H1 (cell line): Measurements from ENCODE around the gene CRHBP. TPM values are rescaled to one million over a fixed set of nuclear protein-coding genes. Genes with fewer than 3 reads are reported as not detected.

Source experiments
- CTCF ChIA-PET: fragments of 300-600 bp; sonication (Branson Sonifier 250); formaldehyde crosslinking; loops from one replicate; lab custom pipeline; 2021; ENCODE audit not compliant: partially characterized antibody; lab: Charles Lee
- POLR2A ChIA-PET: fragments of 300-600 bp; sonication (Branson Sonifier 250); formaldehyde crosslinking; loops from one replicate; lab custom pipeline; 2021; ENCODE audit warnings: inconsistent platforms; ENCODE audit not compliant: partially characterized antibody; lab: Charles Lee
- DNase-seq, 2 experiments: peaks; one replicate each; pipeline versions ENCODE4 v3.0.0 to v3.0.0-alpha.2; 2010 to 2022; ENCODE audit warnings: low spot score in 2 of 2, low read depth in 1 of 2, mixed read lengths in 1 of 2
- FAIRE-seq: peaks from 2 replicates; lab custom pipeline; 2011; peaks lifted over from hg19 to GRCh38; lab: Jason Lieb, UNC
- H2AFZ ChIP-seq: 2 replicates; pipeline ENCODE4 v1.8.1; 2012; ENCODE audit warnings: low read length, inconsistent platforms
- H2AK5ac ChIP-seq: 2 replicates; pipeline ENCODE4 v1.6.1; 2013; ENCODE audit warnings: low read depth, low read length
- H2BK120ac ChIP-seq: replicated peaks from 2 replicates; pipeline ENCODE3; 2013; ENCODE audit warnings: low read depth, low read length, inconsistent platforms
- H2BK12ac ChIP-seq: 2 replicates; pipeline ENCODE4 v1.6.1; 2013; ENCODE audit warnings: low read depth, low read length
- H2BK15ac ChIP-seq: 2 replicates; pipeline ENCODE4 v1.6.1; 2013; ENCODE audit warnings: low read length
- H2BK20ac ChIP-seq: 2 replicates; pipeline ENCODE4 v1.6.1; 2013; ENCODE audit warnings: low read length
- H2BK5ac ChIP-seq: 2 replicates; pipeline ENCODE4 v1.6.1; 2013; ENCODE audit warnings: low read depth, low read length
- H3K14ac ChIP-seq: 2 replicates; pipeline ENCODE4 v1.6.1; 2013; ENCODE audit warnings: inconsistent platforms; ENCODE audit not compliant: insufficient read length
- H3K18ac ChIP-seq: 2 replicates; pipeline ENCODE4 v1.6.1; 2013; ENCODE audit warnings: low read length; ENCODE audit errors: extremely low read depth
- H3K23ac ChIP-seq: 2 replicates; pipeline ENCODE4 v1.6.1; 2013; ENCODE audit warnings: inconsistent platforms; ENCODE audit not compliant: insufficient read length
- H3K23me2 ChIP-seq: 2 replicates; pipeline ENCODE4 v1.6.1; 2013; ENCODE audit warnings: low read depth, low read length
- H3K27ac ChIP-seq: 2 replicates; pipeline ENCODE4 v1.6.1; 2011; ENCODE audit warnings: low read depth, low read length, inconsistent platforms
- H3K27me3 ChIP-seq, 4 experiments: replicated peaks in 1 of 4; 1 replicate in 1 of 4; 2 replicates in 3 of 4; pipeline versions ENCODE4 v1.6.1 to v1.8.1; 2011 to 2013; ENCODE audit warnings: low read length in 3 of 4, mild to moderate bottlenecking in 3 of 4, inconsistent platforms in 2 of 4, mixed read lengths in 2 of 4, moderate library complexity in 1 of 4; ENCODE audit not compliant: control insufficient read depth in 3 of 4, insufficient read depth in 3 of 4; ENCODE audit errors: extremely low read depth in 1 of 4
- H3K36me3 ChIP-seq, 4 experiments: 2 replicates each; pipeline versions ENCODE4 v1.6.1 to v1.8.1; 2011 to 2013; ENCODE audit warnings: mild to moderate bottlenecking in 4 of 4, low read length in 3 of 4, moderate library complexity in 2 of 4, control low read depth in 1 of 4, inconsistent platforms in 1 of 4; ENCODE audit not compliant: insufficient read depth in 4 of 4, control insufficient read depth in 2 of 4
- H3K4ac ChIP-seq: replicated peaks from 2 replicates; pipeline ENCODE3; 2013; ENCODE audit warnings: low read length, low read depth, mixed read lengths, inconsistent platforms; ENCODE audit not compliant: insufficient read length
- H3K4me1 ChIP-seq, 4 experiments: replicated peaks in 1 of 4; 1 replicate in 1 of 4; 2 replicates in 3 of 4; pipeline versions ENCODE4 v1.6.1 to v1.8.1; 2011 to 2013; ENCODE audit warnings: low read length in 3 of 4, inconsistent platforms in 2 of 4, mixed read lengths in 1 of 4; ENCODE audit not compliant: insufficient read depth in 4 of 4, control insufficient read depth in 3 of 4
- H3K4me2 ChIP-seq, 2 experiments: 2 replicates each; pipeline versions ENCODE4 v1.6.1 to v1.8.1; 2011 to 2013; ENCODE audit warnings: low read depth in 2 of 2, low read length in 2 of 2, control low read depth in 1 of 2, inconsistent platforms in 1 of 2, mild to moderate bottlenecking in 1 of 2; ENCODE audit not compliant: insufficient read depth in 1 of 2
- H3K4me3 ChIP-seq, 4 experiments: fragments of 200-600, 300-600 bp in 1 of 4; sonication (generic), shearing (Covaris generic), sonication (Bioruptor Twin) in 1 of 4; 2 replicates each; pipeline versions ENCODE4 v1.5.1 to v1.8.1; 2011 to 2016; ENCODE audit warnings: low read length in 4 of 4, low read depth in 3 of 4, control low read depth in 2 of 4, inconsistent platforms in 2 of 4, mild to moderate bottlenecking in 2 of 4, mixed read lengths in 1 of 4, moderate library complexity in 1 of 4; ENCODE audit not compliant: insufficient read depth in 2 of 4; ENCODE audit errors: extremely low read depth in 1 of 4
- H3K56ac ChIP-seq: replicated peaks from 2 replicates; pipeline ENCODE3; 2013; ENCODE audit warnings: low read depth, mild to moderate bottlenecking, mixed read lengths, low read length, inconsistent platforms; ENCODE audit not compliant: insufficient read length
- H3K79me1 ChIP-seq: 2 replicates; pipeline ENCODE4 v1.6.1; 2013; ENCODE audit warnings: low read depth, low read length, control low read depth
- H3K79me2 ChIP-seq, 2 experiments: 2 replicates each; pipeline versions ENCODE4 v1.6.1 to v1.8.1; 2012 to 2013; ENCODE audit warnings: low read length in 2 of 2, mild to moderate bottlenecking in 2 of 2, inconsistent platforms in 1 of 2; ENCODE audit not compliant: insufficient read depth in 2 of 2, control insufficient read depth in 1 of 2
- H3K9ac ChIP-seq, 4 experiments: replicated peaks in 1 of 4; 1 replicate in 1 of 4; 2 replicates in 3 of 4; pipeline versions ENCODE4 v1.6.1 to v1.8.1; 2011 to 2013; ENCODE audit warnings: low read depth in 3 of 4, low read length in 3 of 4, control low read depth in 2 of 4, mild to moderate bottlenecking in 2 of 4, moderate library complexity in 2 of 4, inconsistent platforms in 1 of 4; ENCODE audit errors: extremely low read depth in 1 of 4
- H3K9me3 ChIP-seq, 2 experiments: 2 replicates each; pipeline versions ENCODE4 v1.6.1 to v1.8.1; 2012 to 2013; ENCODE audit warnings: mild to moderate bottlenecking in 2 of 2, moderate library complexity in 2 of 2, control low read depth in 1 of 2, inconsistent platforms in 1 of 2, low read depth in 1 of 2, low read length in 1 of 2, mixed read lengths in 1 of 2; ENCODE audit not compliant: insufficient read depth in 2 of 2
- H4K20me1 ChIP-seq, 2 experiments: replicated peaks in 1 of 2; 2 replicates each; pipeline versions ENCODE3 to v1.8.1; 2011 to 2013; ENCODE audit warnings: inconsistent platforms in 2 of 2, low read length in 2 of 2, mild to moderate bottlenecking in 1 of 2; ENCODE audit not compliant: insufficient read depth in 2 of 2, control insufficient read depth in 1 of 2
- H4K5ac ChIP-seq: 2 replicates; pipeline ENCODE4 v1.6.1; 2013; ENCODE audit warnings: low read length, low read depth, mixed read lengths, inconsistent platforms; ENCODE audit not compliant: insufficient read length
- H4K8ac ChIP-seq: 2 replicates; pipeline ENCODE4 v1.8.0; 2013; ENCODE audit warnings: mild to moderate bottlenecking, moderate library complexity, low read length, inconsistent platforms; ENCODE audit not compliant: insufficient read depth; ENCODE audit errors: extremely low read depth
- H4K91ac ChIP-seq: replicated peaks from 2 replicates; pipeline ENCODE3; 2013; ENCODE audit warnings: low read length, mixed read lengths, inconsistent platforms; ENCODE audit not compliant: insufficient read length
- ATF3 ChIP-seq: IDR thresholded peaks from 2 replicates; pipeline ENCODE4 v1.6.1; 2011; ENCODE audit warnings: low read depth, mild to moderate bottlenecking, low read length; ENCODE audit not compliant: insufficient read depth
- EP300 ChIP-seq, 2 experiments: IDR thresholded peaks; 1 replicate in 1 of 2; 2 replicates in 1 of 2; pipeline ENCODE4 v1.6.1; 2011 to 2012; ENCODE audit warnings: low read depth in 2 of 2, low read length in 2 of 2, mild to moderate bottlenecking in 2 of 2, borderline replicate concordance in 1 of 2, inconsistent platforms in 1 of 2, moderate library complexity in 1 of 2
- GABPA ChIP-seq: IDR thresholded peaks from 2 replicates; pipeline ENCODE4 v1.6.1; 2011; ENCODE audit warnings: mild to moderate bottlenecking, low read length, moderate library complexity, borderline replicate concordance; ENCODE audit not compliant: insufficient read depth
- KDM1A ChIP-seq: fragments of 200-600, 300-600 bp; sonication (generic); IDR thresholded peaks from 2 replicates; pipeline ENCODE4 v1.7.1; 2016; ENCODE audit warnings: mild to moderate bottlenecking, low read length, borderline replicate concordance
- KDM4A ChIP-seq: IDR thresholded peaks from one replicate; pipeline ENCODE4 v1.7.1; 2012; ENCODE audit warnings: low read depth, mild to moderate bottlenecking, moderate library complexity, low read length, inconsistent platforms; ENCODE audit not compliant: severe bottlenecking
- RAD21 ChIP-seq, 2 experiments: IDR thresholded peaks in 1 of 2; conservative IDR thresholded peaks in 1 of 2; 2 replicates each; pipeline ENCODE4 v1.6.1; 2011; ENCODE audit warnings: low read depth in 2 of 2, low read length in 2 of 2, improper control_type of control experiment in 1 of 2, inconsistent platforms in 1 of 2, mild to moderate bottlenecking in 1 of 2, moderate library complexity in 1 of 2
- SIN3A ChIP-seq, 2 experiments: IDR thresholded peaks in 1 of 2; conservative IDR thresholded peaks in 1 of 2; 2 replicates each; pipeline ENCODE4 v1.6.1; 2011 to 2012; ENCODE audit warnings: low read length in 2 of 2, improper control_type of control experiment in 1 of 2, low read depth in 1 of 2, mild to moderate bottlenecking in 1 of 2
- WGBS, 2 experiments: shearing (Covaris generic) in 1 of 2; methylation state at CpG; one replicate each; pipeline versions ENCODE4 v1.1.6 to v1.1.7; 2013 to 2015; ENCODE audit warnings: low lambda C conversion rate in 2 of 2, mixed read lengths in 2 of 2, inconsistent platforms in 1 of 2, low coverage in 1 of 2, missing lambda C conversion rate in 1 of 2; ENCODE audit not compliant: insufficient replicate concordance in 2 of 2, insufficient coverage in 1 of 2, insufficient read length in 1 of 2; ENCODE audit errors: extremely low coverage in 1 of 2, missing lambda C conversion rate in 1 of 2; 5-methylcytosine and 5-hydroxymethylcytosine counted together
- polyA plus RNA-seq, 7 experiments: library from polyadenylated mRNA; depleted of rRNA in 3 of 7; stranded (reverse) in 5 of 7; unstranded in 2 of 7; fragments of >200 nt in 5 of 7; fragments of 200-250 nt in 2 of 7; gene quantifications; 1 replicate in 5 of 7; 2 replicates in 1 of 7; 4 replicates in 1 of 7; pipeline versions ENCODE4 v1.2.1 to v1.2.3, GENCODE V29; 2011 to 2013; ENCODE audit warnings: missing spikeins in 2 of 7, mixed read lengths in 2 of 7
- total RNA-seq: library from RNA; stranded (reverse); fragmentation: NEBNext Ultra II Directional; extraction: Animal tissue kit (Norgen Biotek cat#: 25700); gene quantifications from 2 replicates; pipeline ENCODE4 v1.2.1, GENCODE V29; 2021

Gene CRHBP
- total and polyA plus RNA-seq, 2 of the 8 experiments (the other 6 are each of a cell fraction or from before 2014, with no cell fraction given): 0.30 TPM; not detected in 1

GRCh38 chr5:76972689-76973088 is 19.8 kb downstream of the CRHBP start:
- Histone ChIP-seq H3K4me2 (no peak overlapping the region), H3K4ac (no peak overlapping the region), H3K79me2 (no peaks in the 10 kb centered on the region), H3K14ac (no peak overlapping the region), H3K36me3 (no peaks in the 10 kb centered on the region), H2BK120ac (no peak overlapping the region), H4K20me1 (no peaks in the 10 kb centered on the region), H3K18ac (no peak overlapping the region), H4K91ac (no peak overlapping the region), H3K56ac (no peak overlapping the region), H3K23me2 (no peaks in the 10 kb centered on the region), H2AK5ac (no peak overlapping the region), H3K9me3 (no peaks in the 10 kb centered on the region), H3K9ac (no peak overlapping the region), H3K79me1 (no peaks in the 10 kb centered on the region), H2AFZ (no peak overlapping the region), H2BK5ac (no peak overlapping the region), H2BK15ac (no peak overlapping the region), H3K27ac (no peak overlapping the region), H2BK12ac (no peak overlapping the region), H3K4me3 (no peak overlapping the region), H2BK20ac (no peak overlapping the region), H3K4me1 (no peaks in the 10 kb centered on the region), H4K5ac (no peak overlapping the region), H4K8ac (no peak overlapping the region), H3K23ac (no peak overlapping the region), H3K27me3 (no peaks in the 10 kb centered on the region)
- FAIRE-seq (no peak), DNase-seq (no peak)
- TF ChIP-seq SIN3A (conservative IDR thresholded peaks at IDR 0.05 in 1 of 2, IDR thresholded peaks at IDR 0.05 in 1 of 2; ENCODE audit: low read depth in 1 of 2, low read length in 2 of 2): no peak
- TF ChIP-seq RAD21 (IDR thresholded peaks at IDR 0.05 in 1 of 2, conservative IDR thresholded peaks at IDR 0.05 in 1 of 2; ENCODE audit: low read depth in 2 of 2, low read length in 2 of 2): no peak
- no peak for TF ChIP-seq KDM4A
- no peak for TF ChIP-seq ATF3
- TF ChIP-seq GABPA: no peak
- no peak for TF ChIP-seq EP300 (IDR thresholded peaks at IDR 0.05; ENCODE audit: borderline replicate concordance in 1 of 2, low read depth in 2 of 2, low read length in 2 of 2)
- no peak for TF ChIP-seq KDM1A
- ChIA-PET POLR2A (interaction anchor here (0.6 kb wide), 1 partner anchor 11 kb away, joined by 3 read pairs; no protein-coding TSS in a partner anchor), CTCF (no interaction called here)
- WGBS, 2 experiments: 81% methylated on average over 2 of the region's 2 CpGs; no CpG with 5 or more reads in 1 of the 2 experiments
